SK-N-SH treated with all-trans-retinoic acid at 6 μM for 48 hours (cell line): ENCODE data around the gene B4GALNT4.

Source experiments
- BACH2 ChIP-seq: fragments of 250-450 bp; sonication (Bioruptor Pico); IDR thresholded peaks from 2 replicates; pipeline ENCODE4 v1.9.0; 2021; ENCODE audit warnings: mild to moderate bottlenecking, borderline replicate concordance
- CREB5 ChIP-seq: fragments of 250-450 bp; sonication (Bioruptor Pico); IDR thresholded peaks from 2 replicates; pipeline ENCODE4 v1.5.1; 2020; ENCODE audit warnings: low read depth, mild to moderate bottlenecking, moderate library complexity
- OSR1 ChIP-seq: fragments of 250-450 bp; sonication (Bioruptor Pico); IDR thresholded peaks from 2 replicates; pipeline ENCODE4 v1.8.0; 2022; ENCODE audit warnings: moderate library complexity, mild to moderate bottlenecking, inconsistent platforms
- ZFP30 ChIP-seq: fragments of 450-650 bp; formaldehyde crosslinking; IDR thresholded peaks from 2 replicates; pipeline ENCODE4 v1.5.0; 2022; ENCODE audit warnings: mild to moderate bottlenecking, moderate library complexity

- no peak for TF ChIP-seq OSR1 (CRISPR knock-in tag)
- TF ChIP-seq CREB5 (CRISPR knock-in tag), result no peak
- TF ChIP-seq BACH2 (CRISPR knock-in tag), result no peak
- TF ChIP-seq ZFP30 (CRISPR knock-in tag), result no peak
These were observed 39.1 kb downstream of the B4GALNT4 start for GRCh38 chr11:408154-409007.
